Measurements from ENCODE around the gene CHL1. TPM values are rescaled to one million over a fixed set of nuclear protein-coding genes. Genes with fewer than 3 reads are reported as not detected.

The CHL1 gene
- total RNA-seq, 1 donor from 2014 or later: 35.5 TPM

- no peak for TF ChIP-seq CTCF (IDR thresholded peaks at IDR 0.05; ENCODE audit: partially characterized antibody, unreplicated experiment)
- Mint-ChIP-seq H3K9me3 (ENCODE audit: unreplicated experiment) (no peaks in the 10 kb centered on the region), H3K4me3 (ENCODE audit: unreplicated experiment) (no peak overlapping the region), H3K27me3 (ENCODE audit: unreplicated experiment) (peaks cover 4% of the 10 kb centered on the region), H3K4me1 (ENCODE audit: low read depth, unreplicated experiment) (peaks cover 12% of the 10 kb centered on the region), H3K36me3 (ENCODE audit: unreplicated experiment) (no peaks in the 10 kb centered on the region), H3K27ac (ENCODE audit: unreplicated experiment) (no peak overlapping the region)
- no peak for DNase-seq
These were observed 4.3 kb downstream of the CHL1 start for GRCh38 chr3:200758-201325.

- Mint-ChIP-seq H3K36me3 (ENCODE audit: unreplicated experiment) (no peaks in the 10 kb centered on the region), H3K4me3 (ENCODE audit: unreplicated experiment) (no peak overlapping the region), H3K4me1 (ENCODE audit: low read depth, unreplicated experiment) (peaks cover 12% of the 10 kb centered on the region), H3K27me3 (ENCODE audit: unreplicated experiment) (no peaks in the 10 kb centered on the region), H3K27ac (ENCODE audit: unreplicated experiment) (no peak overlapping the region), H3K9me3 (ENCODE audit: unreplicated experiment) (no peaks in the 10 kb centered on the region)
- no peak for TF ChIP-seq CTCF (IDR thresholded peaks at IDR 0.05; ENCODE audit: partially characterized antibody, unreplicated experiment)
- DNase-seq: no peak
These were observed 7.5 kb downstream of the CHL1 start for GRCh38 chr3:204102-204501.

GRCh38 chr3:207973-208372, 11.4 kb downstream of the CHL1 start:
- no peak for DNase-seq
- H3K4me3 Mint-ChIP-seq (ENCODE audit: unreplicated experiment): no peak overlapping the region
- no peaks in the 10 kb centered on the region for H3K36me3 Mint-ChIP-seq (ENCODE audit: unreplicated experiment)
- H3K27me3 Mint-ChIP-seq (ENCODE audit: unreplicated experiment): no peaks in the 10 kb centered on the region
- H3K4me1 Mint-ChIP-seq (ENCODE audit: low read depth, unreplicated experiment): peaks cover 12% of the 10 kb centered on the region
- TF ChIP-seq CTCF (IDR thresholded peaks at IDR 0.05; ENCODE audit: partially characterized antibody, unreplicated experiment): no peak
- H3K27ac Mint-ChIP-seq (ENCODE audit: unreplicated experiment): no peak overlapping the region
- H3K9me3 Mint-ChIP-seq (ENCODE audit: unreplicated experiment): no peaks in the 10 kb centered on the region

- Mint-ChIP-seq H3K36me3 (ENCODE audit: unreplicated experiment) (no peaks in the 10 kb centered on the region), H3K27me3 (ENCODE audit: unreplicated experiment) (no peaks in the 10 kb centered on the region), H3K4me3 (ENCODE audit: unreplicated experiment) (no peak overlapping the region), H3K27ac (ENCODE audit: unreplicated experiment) (no peak overlapping the region), H3K9me3 (ENCODE audit: unreplicated experiment) (no peaks in the 10 kb centered on the region), H3K4me1 (ENCODE audit: low read depth, unreplicated experiment) (no peaks in the 10 kb centered on the region)
- no peak for DNase-seq
- no peak for TF ChIP-seq CTCF (IDR thresholded peaks at IDR 0.05; ENCODE audit: partially characterized antibody, unreplicated experiment)
These were observed 14.1 kb downstream of the CHL1 start for GRCh38 chr3:210669-211068.

- H3K4me3 Mint-ChIP-seq (ENCODE audit: unreplicated experiment): no peak overlapping the region
- no peaks in the 10 kb centered on the region for H3K36me3 Mint-ChIP-seq (ENCODE audit: unreplicated experiment)
- peaks cover 8% of the 10 kb centered on the region for H3K4me1 Mint-ChIP-seq (ENCODE audit: low read depth, unreplicated experiment)
- H3K27me3 Mint-ChIP-seq (ENCODE audit: unreplicated experiment): peaks cover 3% of the 10 kb centered on the region
- H3K27ac Mint-ChIP-seq (ENCODE audit: unreplicated experiment): no peak overlapping the region
- TF ChIP-seq CTCF (IDR thresholded peaks at IDR 0.05; ENCODE audit: partially characterized antibody, unreplicated experiment): no peak
- no peak for DNase-seq
- peaks cover 3% of the 10 kb centered on the region for H3K9me3 Mint-ChIP-seq (ENCODE audit: unreplicated experiment)
These were observed 15.9 kb downstream of the CHL1 start for GRCh38 chr3:212432-212831.

Data from glutamatergic neuron (in vitro differentiated cells).